A549 (cell line): ENCODE results near the gene HES4. TPM values are rescaled to one million over a fixed set of nuclear protein-coding genes. Genes with fewer than 3 reads are reported as not detected.

ENCODE experiments used
- ATAC-seq, 2 experiments: fragments of 200-7000 bp in 1 of 2; fragments of >200 bp in 1 of 2; cut with Nextera tagmentation in 1 of 2; cut with Tn5 transposase in 1 of 2; 3 replicates each; pipeline versions ENCODE4 v1.8.0 to v1.9.1; 2018 to 2020; ENCODE audit warnings: mild to moderate bottlenecking in 1 of 2, moderate library complexity in 1 of 2
- CTCF ChIA-PET: fragments of 300-600 bp; sonication (Branson Sonifier 250); formaldehyde crosslinking; extraction: SDS; loops from one replicate; lab custom pipeline; 2021; ENCODE audit warnings: antibody characterized with exemption, inconsistent platforms; lab: Yijun Ruan, JAX
- POLR2A ChIA-PET: fragments of 350-600 bp; formaldehyde crosslinking; extraction: SDS; loops from one replicate; lab custom pipeline; 2021; ENCODE audit warnings: antibody characterized with exemption, inconsistent platforms; lab: Yijun Ruan, JAX
- DNase-seq, 2 experiments: peaks; one replicate each; pipeline versions ENCODE4 v3.0.0 to v3.0.0-alpha.2; 2011 to 2016; ENCODE audit warnings: low read depth in 1 of 2, low spot score in 1 of 2
- FAIRE-seq: peaks from 2 replicates; lab custom pipeline; 2011; peaks lifted over from hg19 to GRCh38; lab: Jason Lieb, UNC
- H3K27ac ChIP-seq, 2 experiments: fragments of >200 bp; sonication (Bioruptor Twin); formaldehyde crosslinking; 3 replicates each; pipeline ENCODE4 v1.5.1; 2016 to 2017
- H3K4me1 ChIP-seq: fragments of >200 bp; sonication (Bioruptor Twin); formaldehyde crosslinking; 3 replicates; pipeline ENCODE4 v1.6.1; 2016
- H3K4me2 ChIP-seq: fragments of >200 bp; sonication (Bioruptor Twin); formaldehyde crosslinking; 3 replicates; pipeline ENCODE4 v1.6.1; 2016
- H3K4me3 ChIP-seq: fragments of >200 bp; sonication (Bioruptor Twin); formaldehyde crosslinking; 3 replicates; pipeline ENCODE4 v1.5.1; 2016
- H3K9me3 ChIP-seq: fragments of >200 bp; sonication (Bioruptor Twin); formaldehyde crosslinking; 3 replicates; pipeline ENCODE4 v1.6.1; 2016
- EP300 ChIP-seq, 2 experiments: fragments of >200 bp; sonication (Bioruptor Twin); formaldehyde crosslinking; IDR thresholded peaks; 2 replicates in 1 of 2; 3 replicates in 1 of 2; pipeline ENCODE4 v1.6.1; 2016 to 2017
- ESRRA ChIP-seq: fragments of 150-350 bp; IDR thresholded peaks from 2 replicates; pipeline ENCODE4 v1.6.1; 2014; ENCODE audit warnings: mild to moderate bottlenecking, low read length, borderline replicate concordance
- FOSB ChIP-seq: fragments of 250-450 bp; sonication (Bioruptor Pico); IDR thresholded peaks from 2 replicates; pipeline ENCODE4 v1.5.0; 2020; ENCODE audit warnings: mild to moderate bottlenecking, moderate library complexity
- GATA3 ChIP-seq: IDR thresholded peaks from 2 replicates; pipeline ENCODE4 v1.6.1; 2012; ENCODE audit warnings: borderline replicate concordance
- HMGXB4 ChIP-seq: fragments of 250-450 bp; sonication (Bioruptor Pico); IDR thresholded peaks from 2 replicates; pipeline ENCODE4 v1.5.0; 2021; ENCODE audit warnings: mild to moderate bottlenecking, moderate library complexity, borderline replicate concordance
- HOXB13 ChIP-seq: fragments of 250-450 bp; sonication (Bioruptor Pico); IDR thresholded peaks from 2 replicates; pipeline ENCODE4 v1.5.0; 2020; ENCODE audit warnings: low read depth, mild to moderate bottlenecking, moderate library complexity
- NFE2L2 ChIP-seq: fragments of 150-350 bp; conservative IDR thresholded peaks from 2 replicates; pipeline ENCODE4 v1.6.1; 2014; ENCODE audit warnings: low read length
- NR3C1 ChIP-seq: fragments of >200 bp; sonication (Bioruptor Twin); formaldehyde crosslinking; IDR thresholded peaks from 3 replicates; pipeline ENCODE4 v1.6.1; 2017
- PBX3 ChIP-seq: IDR thresholded peaks from 2 replicates; pipeline ENCODE4 v1.6.1; 2012
- POLR2A ChIP-seq: IDR thresholded peaks from 2 replicates; pipeline ENCODE4 v1.6.1; 2012; ENCODE audit warnings: mild to moderate bottlenecking, low read length
- POLR2AphosphoS2 ChIP-seq: conservative IDR thresholded peaks from 2 replicates; pipeline ENCODE4 v1.6.1; 2012; ENCODE audit warnings: low read length, improper control_type of control experiment, inconsistent platforms
- RAD21 ChIP-seq, 2 experiments: fragments of >200 bp in 1 of 2; sonication (Bioruptor Twin) in 1 of 2; formaldehyde crosslinking in 1 of 2; IDR thresholded peaks in 1 of 2; conservative IDR thresholded peaks in 1 of 2; 2 replicates in 1 of 2; 3 replicates in 1 of 2; pipeline ENCODE4 v1.6.1; 2012 to 2018; ENCODE audit warnings: inconsistent platforms in 1 of 2
- REST ChIP-seq: fragments of 200-600 bp; sonication (generic); IDR thresholded peaks from 2 replicates; pipeline ENCODE4 v1.6.1; 2016; ENCODE audit warnings: antibody characterized with exemption, mild to moderate bottlenecking, moderate library complexity
- TFCP2L1 ChIP-seq: fragments of 250-450 bp; sonication (Bioruptor Pico); IDR thresholded peaks from 2 replicates; pipeline ENCODE4 v1.5.0; 2021; ENCODE audit warnings: mild to moderate bottlenecking
- ZC3H11A ChIP-seq: fragments of 450-650 bp; IDR thresholded peaks from 2 replicates; pipeline ENCODE4 v1.6.1; 2014; ENCODE audit warnings: antibody characterized with exemption, mild to moderate bottlenecking
- ZFP36 ChIP-seq: fragments of 450-650 bp; IDR thresholded peaks from 2 replicates; pipeline ENCODE4 v1.6.1; 2014; ENCODE audit warnings: borderline replicate concordance; ENCODE audit not compliant: partially characterized antibody
- ZSCAN20 ChIP-seq: fragments of 250-450 bp; sonication (Bioruptor Pico); IDR thresholded peaks from 2 replicates; pipeline ENCODE4 v1.8.0; 2022; ENCODE audit warnings: mild to moderate bottlenecking, moderate library complexity
- WGBS: methylation state at CpG from one replicate; pipeline ENCODE4 v1.1.6; 2017; ENCODE audit errors: missing lambda C conversion rate; 5-methylcytosine and 5-hydroxymethylcytosine counted together
- polyA plus RNA-seq, 4 experiments: library from polyadenylated mRNA; depleted of rRNA in 3 of 4; stranded (reverse); fragments of >200 nt; fragmentation: RNase III in 1 of 4; extraction: RNeasy Plus Mini Kit Qiagen cat#74134 plus additional on column Dnase treatment in 1 of 4; gene quantifications; 2 replicates in 3 of 4; 3 replicates in 1 of 4; pipeline ENCODE4 v1.2.3, GENCODE V29; 2011 to 2017

The HES4 gene
- polyA plus RNA-seq, 2 of the 4 experiments (the other 2 are of a cell fraction), result 5.9 to 8.4 TPM

- CTCF ChIA-PET, result interaction anchor here (0.8 to 7.6 kb wide), 10 partner anchors 12 to 309 kb away, joined by 3 to 126 read pairs (median 18); partner anchors contain the start of genes HES4 and ISG15
- no peak for DNase-seq
- no peak within 1 kb of the TSS for H3K27ac ChIP-seq
- no peak within 1 kb of the TSS for H3K4me2 ChIP-seq
- TF ChIP-seq ZC3H11A (no peak), POLR2AphosphoS2 (no peak), HMGXB4 (CRISPR knock-in tag) (no peak), PBX3 (no peak), RAD21 (conservative IDR thresholded peaks at IDR 0.05 in 1 of 2, IDR thresholded peaks at IDR 0.05 in 1 of 2) (no peak), TFCP2L1 (CRISPR knock-in tag) (no peak), REST (no peak), GATA3 (no peak), EP300 (IDR thresholded peaks at IDR 0.05) (no peak), ESRRA (no peak)
- TF ChIP-seq, all 56 proteins: peak for 0
- ATAC-seq (no peak), FAIRE-seq (no peak)
- H3K9me3 ChIP-seq, result no peaks in the 10 kb centered on the region
- POLR2A ChIA-PET, result no interaction called here
- H3K4me1 ChIP-seq, result no peaks in the 10 kb centered on the region
- WGBS, result 80% methylated on average over 3 of the region's 28 CpGs
- no peak within 1 kb of the TSS for H3K4me3 ChIP-seq
These were observed 17.8 kb downstream of the HES4 start, which contains the start of gene PERM1 for GRCh38 chr1:981955-982558. Gene PERM1, minus strand, starts transcription at chr1:982093. Its CDS starts 1,064 bp downstream, at chr1:981029.

GRCh38 chr1:981491-981954 lies 18.4 kb downstream of the HES4 start:
- ChIA-PET CTCF (interaction anchor here (1.0 to 7.6 kb wide), 8 partner anchors 8 to 324 kb away, joined by 3 to 126 read pairs (median 10); no protein-coding TSS in a partner anchor), POLR2A (no interaction called here)
- H3K4me1 ChIP-seq, result no peaks in the 10 kb centered on the region
- no peak overlapping the region for H3K27ac ChIP-seq
- FAIRE-seq (no peak), ATAC-seq (no peak), DNase-seq (no peak)
- H3K4me3 ChIP-seq, result no peak overlapping the region
- no peaks in the 10 kb centered on the region for H3K9me3 ChIP-seq
- WGBS, result 100% methylated on average over 2 of the region's 21 CpGs
- TF ChIP-seq NFE2L2 (no peak), ZFP36 (no peak), NR3C1 (no peak), HMGXB4 (CRISPR knock-in tag) (no peak), ZSCAN20 (no peak), HOXB13 (CRISPR knock-in tag) (no peak), FOSB (no peak), POLR2A (no peak)
- H3K4me2 ChIP-seq, result no peak overlapping the region
